Activated naive CD4-positive, alpha-beta T cell treated with Interleukin-2 at 50 U/mL for 16 hours (primary cell): ENCODE results near the gene FASN.
"Not testable (repeated sequence)": the region's sequence is repeated elsewhere in the genome, so short reads cannot be mapped to it uniquely, and the experiment has no call there.

Source experiments
- DNase-seq: peaks from one replicate; pipeline ENCODE4 v3.0.0-alpha.2; 2020

FASN gene

GRCh38 chr17:82054351-82055022 is 43.5 kb downstream of the FASN start:
- DNase-seq: no peak

- DNase-seq: no peak
Observed at GRCh38 chr17:82053556-82054263, 44.3 kb downstream of the FASN start.

GRCh38 chr17:82053130-82053529 is 44.9 kb downstream of the FASN start:
- DNase-seq: no peak

- DNase-seq: no peak
Observed at GRCh38 chr17:82052638-82053059, 45.4 kb downstream of the FASN start.

GRCh38 chr17:82051776-82052637 is 46.0 kb downstream of the FASN start, which contains the start of the genes GPS1 and RFNG:
GPS1 (plus strand) TSS chr17:82051898; CDS start chr17:82051932, 34 bp downstream.
RFNG (minus strand) TSS chr17:82051811; CDS start chr17:82051766, 45 bp downstream.
- DNase-seq: peak; percentile 87

GRCh38 chr17:82050761-82051641 is 47.0 kb downstream of the FASN start:
- no peak for DNase-seq

GRCh38 chr17:82050152-82050760 is 47.8 kb downstream of the FASN start:
- DNase-seq: no peak

- DNase-seq: no peak
Observed at GRCh38 chr17:82049521-82049971, 48.5 kb downstream of the FASN start.

- DNase-seq: no peak
Observed at GRCh38 chr17:82049106-82049505, 48.9 kb downstream of the FASN start.

- DNase-seq: no peak
Observed at GRCh38 chr17:82048571-82048971, 49.5 kb downstream of the FASN start.

GRCh38 chr17:82047914-82048570 is 50.0 kb downstream of the FASN start:
- no peak for DNase-seq

- DNase-seq: no peak
Observed at GRCh38 chr17:82047379-82047778, 50.7 kb downstream of the FASN start.

GRCh38 chr17:82046903-82047302 is 51.1 kb downstream of the FASN start:
- no peak for DNase-seq

- no peak for DNase-seq
Observed at GRCh38 chr17:82045936-82046484, 52.0 kb downstream of the FASN start.

GRCh38 chr17:82043507-82043906 is 54.5 kb downstream of the FASN start:
- no peak for DNase-seq

- no peak for DNase-seq
Observed at GRCh38 chr17:82042649-82043048, 55.4 kb downstream of the FASN start.

GRCh38 chr17:82041144-82041814 is 56.8 kb downstream of the FASN start:
- DNase-seq: no peak

GRCh38 chr17:82039695-82040299 is 58.2 kb downstream of the FASN start:
- no peak for DNase-seq

GRCh38 chr17:82038796-82039409 is 59.1 kb downstream of the FASN start:
- DNase-seq: not testable (repeated sequence)

- no peak for DNase-seq
Observed at GRCh38 chr17:82037889-82038195, 60.2 kb downstream of the FASN start.
